CD14-positive monocyte (primary cell): Measurements from ENCODE around the gene CPLANE1. TPM values are rescaled to one million over a fixed set of nuclear protein-coding genes. Genes with fewer than 3 reads are reported as not detected.
A peak's percentile ranks its signal among the peaks of the same experiment; 100 is the strongest.

Source experiments
- DNase-seq, 3 donors: peaks; one replicate each; pipeline ENCODE4 v3.0.0-alpha.2; 2011 to 2022
- H2AFZ ChIP-seq: 2 replicates; pipeline ENCODE4 v1.6.0; 2012; ENCODE audit warnings: mild to moderate bottlenecking, low read depth, low read length, inconsistent platforms; ENCODE audit not compliant: insufficient read depth, poor library complexity, severe bottlenecking
- H3K27ac ChIP-seq, 2 donors: 1 replicate in 1 of 2; 2 replicates in 1 of 2; pipeline ENCODE4 v1.5.1; 2012 to 2013; ENCODE audit warnings: low read length in 2 of 2, control low read depth in 1 of 2, inconsistent platforms in 1 of 2, low read depth in 1 of 2, mild to moderate bottlenecking in 1 of 2
- H3K27me3 ChIP-seq, 2 donors: one replicate each; pipeline versions ENCODE4 v1.6.0 to v1.6.1; 2011 to 2013; ENCODE audit warnings: low read length in 2 of 2; ENCODE audit not compliant: control insufficient read depth in 2 of 2, insufficient read depth in 2 of 2
- H3K36me3 ChIP-seq, 2 donors: replicated peaks in 1 of 2; 1 replicate in 1 of 2; 2 replicates in 1 of 2; pipeline versions ENCODE4 v1.5.1 to v1.6.1; 2012 to 2013; ENCODE audit warnings: low read length in 2 of 2, control low read depth in 1 of 2, inconsistent platforms in 1 of 2, mild to moderate bottlenecking in 1 of 2; ENCODE audit not compliant: insufficient read depth in 2 of 2, control insufficient read depth in 1 of 2
- H3K4me1 ChIP-seq, 2 donors: 1 replicate in 1 of 2; 2 replicates in 1 of 2; pipeline versions ENCODE4 v1.5.1 to v1.6.1; 2012 to 2013; ENCODE audit warnings: low read length in 2 of 2, control low read depth in 1 of 2, inconsistent platforms in 1 of 2, mild to moderate bottlenecking in 1 of 2, moderate library complexity in 1 of 2; ENCODE audit not compliant: insufficient read depth in 2 of 2, control insufficient read depth in 1 of 2
- H3K4me2 ChIP-seq: replicated peaks from 2 replicates; pipeline ENCODE3; 2012; ENCODE audit warnings: low read length, moderate library complexity, mild to moderate bottlenecking; ENCODE audit not compliant: poor library complexity, severe bottlenecking; ENCODE audit errors: extremely low read depth
- H3K4me3 ChIP-seq, 3 experiments: fragments of 200-600 bp in 1 of 3; sonication (generic) in 1 of 3; replicated peaks in 1 of 3; 1 replicate in 2 of 3; 2 replicates in 1 of 3; pipeline ENCODE4 v1.5.1; 2011 to 2013; ENCODE audit warnings: low read length in 3 of 3, mild to moderate bottlenecking in 3 of 3, control low read depth in 2 of 3, low read depth in 2 of 3, inconsistent platforms in 1 of 3, moderate library complexity in 1 of 3
- H3K79me2 ChIP-seq: 2 replicates; pipeline ENCODE4 v1.6.0; 2012; ENCODE audit warnings: mild to moderate bottlenecking, control low read depth, inconsistent platforms, low read length, moderate library complexity; ENCODE audit not compliant: insufficient read depth
- H3K9ac ChIP-seq: 2 replicates; pipeline ENCODE4 v1.6.0; 2017; ENCODE audit warnings: low read length, mild to moderate bottlenecking; ENCODE audit not compliant: insufficient read depth, poor library complexity, severe bottlenecking
- H3K9me3 ChIP-seq, 2 donors: replicated peaks in 1 of 2; 1 replicate in 1 of 2; 2 replicates in 1 of 2; pipeline versions ENCODE4 v1.5.1 to v1.6.1; 2012 to 2013; ENCODE audit warnings: low read length in 2 of 2, control low read depth in 1 of 2; ENCODE audit not compliant: control insufficient read depth in 1 of 2, insufficient read depth in 1 of 2
- H4K20me1 ChIP-seq: 2 replicates; pipeline ENCODE4 v1.6.0; 2012; ENCODE audit warnings: mild to moderate bottlenecking, low read length, control low read depth, moderate library complexity; ENCODE audit not compliant: insufficient read depth
- H3K27ac Mint-ChIP-seq, 7 donors: one replicate each; pipeline ENCODE4 v1.8.0; 2020; ENCODE audit warnings: mild to moderate bottlenecking in 7 of 7, mixed read lengths in 7 of 7, moderate library complexity in 6 of 7, inconsistent platforms in 2 of 7
- H3K27me3 Mint-ChIP-seq, 3 donors: one replicate each; pipeline ENCODE4 v1.8.0; 2021 to 2022; ENCODE audit warnings: low read depth in 3 of 3, mild to moderate bottlenecking in 3 of 3, mixed read lengths in 3 of 3, moderate library complexity in 3 of 3, inconsistent platforms in 1 of 3
- H3K36me3 Mint-ChIP-seq, 2 donors: one replicate each; pipeline ENCODE4 v1.8.0; 2020; ENCODE audit warnings: mixed read lengths in 2 of 2, inconsistent platforms in 1 of 2, mild to moderate bottlenecking in 1 of 2
- H3K4me1 Mint-ChIP-seq: one replicate; pipeline ENCODE4 v1.8.0; 2020; ENCODE audit warnings: mild to moderate bottlenecking, mixed read lengths
- H3K4me3 Mint-ChIP-seq, 2 donors: one replicate each; pipeline ENCODE4 v1.8.0; 2020; ENCODE audit warnings: mild to moderate bottlenecking in 2 of 2, mixed read lengths in 2 of 2, moderate library complexity in 1 of 2
- H3K9me3 Mint-ChIP-seq, 7 donors: one replicate each; pipeline ENCODE4 v1.8.0; 2020 to 2022; ENCODE audit warnings: mixed read lengths in 7 of 7, mild to moderate bottlenecking in 6 of 7, moderate library complexity in 6 of 7, inconsistent platforms in 2 of 7
- WGBS: methylation state at CpG from one replicate; pipeline ENCODE4 v1.1.5; 2013; ENCODE audit warnings: missing lambda C conversion rate; ENCODE audit not compliant: insufficient coverage; 5-methylcytosine and 5-hydroxymethylcytosine counted together
- intact Hi-C, 2 donors: fragments of 100-400 bp; cut with micrococcal nuclease; formaldehyde crosslinking; loops; one replicate each; pipeline versions ENCODE4 v1.15.0 to v1.15.1; 2023
- polyA plus RNA-seq, 3 donors: library from polyadenylated mRNA; depleted of rRNA in 1 of 3; unstranded in 2 of 3; stranded (reverse) in 1 of 3; fragments of 300-500 nt in 2 of 3; fragments of >200 nt in 1 of 3; fragmentation: Illumina TruSeq in 2 of 3; gene quantifications; 1 replicate in 2 of 3; 2 replicates in 1 of 3; pipeline ENCODE4 v1.2.3, GENCODE V29; 2012 to 2021
- TF ChIP-seq, protein P1 (sequence below): fragments of 200-600 bp; IDR thresholded peaks from one replicate; pipeline ENCODE4 v1.8.0; 2022; ENCODE audit warnings: antibody characterized with exemption, mild to moderate bottlenecking

Gene CPLANE1
- polyA plus RNA-seq, 3 donors: 0.25 to 1.6 (median 0.88) TPM

DNA sequence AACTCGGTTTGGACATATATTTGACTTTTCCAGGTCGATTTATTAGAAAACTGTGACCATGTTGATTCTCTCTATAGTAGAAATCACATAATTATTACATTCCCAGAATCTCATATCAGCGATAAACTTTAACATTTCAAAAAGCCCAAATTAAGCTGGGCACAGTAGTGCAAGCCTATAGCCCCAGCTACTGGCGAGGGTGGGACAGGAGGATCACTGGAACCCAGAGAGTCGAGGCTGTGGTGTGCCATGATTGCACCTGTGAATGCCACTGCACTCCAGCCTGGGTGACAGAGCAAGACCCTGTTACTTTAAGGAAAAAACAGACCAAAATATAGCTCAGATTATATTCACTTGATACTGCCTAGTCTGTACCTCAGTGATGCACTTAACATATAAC lies 128.9 kb downstream of the CPLANE1 start:
- Histone ChIP-seq H3K36me3 (no peaks in the 10 kb centered on the region), H3K4me1 (no peaks in the 10 kb centered on the region), H3K9ac (no peak overlapping the region), H2AFZ (no peak overlapping the region), H3K79me2 (no peaks in the 10 kb centered on the region), H4K20me1 (no peaks in the 10 kb centered on the region), H3K27ac (no peak overlapping the region), H3K4me2 (no peak overlapping the region), H3K9me3 (no peaks in the 10 kb centered on the region), H3K27me3 (no peaks in the 10 kb centered on the region), H3K4me3 (no peak overlapping the region)
- Mint-ChIP-seq H3K27me3 (peaks cover 0 to 1% (median 0%) of the 10 kb centered on the region in 3 donors), H3K36me3 (peaks cover 7 to 9% of the 10 kb centered on the region in 2 donors), H3K4me3 (no peak overlapping the region), H3K27ac (no peak overlapping the region), H3K9me3 (peaks cover 0 to 2% (median 0%) of the 10 kb centered on the region in 7 donors), H3K4me1 (peaks cover 9% of the 10 kb centered on the region)
- intact Hi-C loops: no loop called here
- WGBS: 94% methylated on average over 3 of the region's 5 CpGs
- TF ChIP-seq, protein P1, sequence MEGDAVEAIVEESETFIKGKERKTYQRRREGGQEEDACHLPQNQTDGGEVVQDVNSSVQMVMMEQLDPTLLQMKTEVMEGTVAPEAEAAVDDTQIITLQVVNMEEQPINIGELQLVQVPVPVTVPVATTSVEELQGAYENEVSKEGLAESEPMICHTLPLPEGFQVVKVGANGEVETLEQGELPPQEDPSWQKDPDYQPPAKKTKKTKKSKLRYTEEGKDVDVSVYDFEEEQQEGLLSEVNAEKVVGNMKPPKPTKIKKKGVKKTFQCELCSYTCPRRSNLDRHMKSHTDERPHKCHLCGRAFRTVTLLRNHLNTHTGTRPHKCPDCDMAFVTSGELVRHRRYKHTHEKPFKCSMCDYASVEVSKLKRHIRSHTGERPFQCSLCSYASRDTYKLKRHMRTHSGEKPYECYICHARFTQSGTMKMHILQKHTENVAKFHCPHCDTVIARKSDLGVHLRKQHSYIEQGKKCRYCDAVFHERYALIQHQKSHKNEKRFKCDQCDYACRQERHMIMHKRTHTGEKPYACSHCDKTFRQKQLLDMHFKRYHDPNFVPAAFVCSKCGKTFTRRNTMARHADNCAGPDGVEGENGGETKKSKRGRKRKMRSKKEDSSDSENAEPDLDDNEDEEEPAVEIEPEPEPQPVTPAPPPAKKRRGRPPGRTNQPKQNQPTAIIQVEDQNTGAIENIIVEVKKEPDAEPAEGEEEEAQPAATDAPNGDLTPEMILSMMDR: no peak
- DNase-seq: no peak

DNA sequence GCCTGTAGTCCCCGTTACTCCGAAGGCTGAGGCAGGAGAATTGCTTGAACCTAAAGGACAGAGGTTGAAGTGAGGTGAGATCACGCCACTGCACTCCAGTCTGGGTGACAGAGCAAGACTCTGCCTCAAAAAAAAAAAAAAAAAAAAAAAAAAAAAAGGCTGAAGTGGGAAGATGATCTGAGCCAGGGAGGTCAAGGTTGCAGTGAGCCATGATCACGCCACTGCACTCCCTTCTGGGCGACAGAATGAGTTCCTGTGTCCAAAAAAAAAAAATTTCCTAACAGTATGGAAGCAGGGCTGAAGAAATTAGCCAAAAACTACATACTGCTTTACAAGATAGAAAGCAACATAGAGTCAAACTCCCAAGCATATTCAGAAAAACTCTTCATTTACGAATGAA lies 132.8 kb downstream of the CPLANE1 start:
- H3K9ac ChIP-seq: no peak overlapping the region
- H4K20me1 ChIP-seq: no peaks in the 10 kb centered on the region
- no peaks in the 10 kb centered on the region for H3K79me2 ChIP-seq
- H3K27ac Mint-ChIP-seq: peak overlapping the region in 1 of 7 donors; percentile 28
- H3K4me1 Mint-ChIP-seq: peaks cover 20% of the 10 kb centered on the region
- intact Hi-C loops: no loop called here
- H3K27me3 ChIP-seq: no peaks in the 10 kb centered on the region
- no peak overlapping the region for H2AFZ ChIP-seq
- H3K9me3 ChIP-seq: no peaks in the 10 kb centered on the region
- H3K9me3 Mint-ChIP-seq: peaks cover 0 to 9% (median 3%) of the 10 kb centered on the region in 7 donors
- DNase-seq: no peak
- no peak overlapping the region for H3K4me3 Mint-ChIP-seq
- peaks cover 0 to 2% of the 10 kb centered on the region in 2 donors for H3K36me3 ChIP-seq
- TF ChIP-seq, protein P1: no peak
- peaks cover 12 to 17% of the 10 kb centered on the region in 2 donors for H3K36me3 Mint-ChIP-seq
- H3K27me3 Mint-ChIP-seq: peaks cover 0 to 1% (median 0%) of the 10 kb centered on the region in 3 donors
- no peak overlapping the region for H3K27ac ChIP-seq
- H3K4me2 ChIP-seq: no peak overlapping the region
- peaks cover 5 to 9% of the 10 kb centered on the region in 2 donors for H3K4me1 ChIP-seq
- WGBS: 100% methylated on average over 1 of the region's 6 CpGs
- H3K4me3 ChIP-seq: no peak overlapping the region
